Ovary (tissue), 3 donors: ENCODE measurements around the gene ATP2B2.

Experiments
- EP300 ChIP-seq: sonication (generic); formaldehyde crosslinking; IDR thresholded peaks from one replicate; pipeline ENCODE4 v1.6.1; 2017; ENCODE audit warnings: antibody characterized with exemption
- POLR2A ChIP-seq: fragments of 450-650 bp; IDR thresholded peaks from one replicate; pipeline ENCODE4 v1.6.1; 2017; ENCODE audit warnings: antibody characterized with exemption, mild to moderate bottlenecking, moderate library complexity
- TF ChIP-seq, protein P1 (sequence below), 3 donors: fragments of 450-650 bp in 2 of 3; fragments of 200-600 bp in 1 of 3; IDR thresholded peaks; one replicate each; pipeline versions ENCODE4 v1.5.1 to v1.8.0; 2016 to 2022; ENCODE audit warnings: antibody characterized with exemption in 3 of 3, mild to moderate bottlenecking in 1 of 3
- donor health status: DM: no; HTN: no; CAD: no.

- TF ChIP-seq, protein P1, sequence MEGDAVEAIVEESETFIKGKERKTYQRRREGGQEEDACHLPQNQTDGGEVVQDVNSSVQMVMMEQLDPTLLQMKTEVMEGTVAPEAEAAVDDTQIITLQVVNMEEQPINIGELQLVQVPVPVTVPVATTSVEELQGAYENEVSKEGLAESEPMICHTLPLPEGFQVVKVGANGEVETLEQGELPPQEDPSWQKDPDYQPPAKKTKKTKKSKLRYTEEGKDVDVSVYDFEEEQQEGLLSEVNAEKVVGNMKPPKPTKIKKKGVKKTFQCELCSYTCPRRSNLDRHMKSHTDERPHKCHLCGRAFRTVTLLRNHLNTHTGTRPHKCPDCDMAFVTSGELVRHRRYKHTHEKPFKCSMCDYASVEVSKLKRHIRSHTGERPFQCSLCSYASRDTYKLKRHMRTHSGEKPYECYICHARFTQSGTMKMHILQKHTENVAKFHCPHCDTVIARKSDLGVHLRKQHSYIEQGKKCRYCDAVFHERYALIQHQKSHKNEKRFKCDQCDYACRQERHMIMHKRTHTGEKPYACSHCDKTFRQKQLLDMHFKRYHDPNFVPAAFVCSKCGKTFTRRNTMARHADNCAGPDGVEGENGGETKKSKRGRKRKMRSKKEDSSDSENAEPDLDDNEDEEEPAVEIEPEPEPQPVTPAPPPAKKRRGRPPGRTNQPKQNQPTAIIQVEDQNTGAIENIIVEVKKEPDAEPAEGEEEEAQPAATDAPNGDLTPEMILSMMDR (IDR thresholded peaks at IDR 0.05): no peak
- no peak for TF ChIP-seq EP300
- TF ChIP-seq POLR2A: no peak
These were observed 225.8 kb downstream of the ATP2B2 start for GRCh38 chr3:10279384-10280176.
